D721Med (cell line): ENCODE results near the gene CHD1L.
"Not testable (repeated sequence)": the region's sequence is repeated elsewhere in the genome, so short reads cannot be mapped to it uniquely, and the experiment has no call there.

Experiments
- DNase-seq: peaks from one replicate; pipeline ENCODE4 v3.0.0; 2011; ENCODE audit warnings: low spot score; ENCODE audit not compliant: insufficient read length
- FAIRE-seq: peaks from 2 replicates; lab custom pipeline; 2011; peaks lifted over from hg19 to GRCh38; lab: Jason Lieb, UNC
- CTCF ChIP-seq: IDR thresholded peaks from 2 replicates; pipeline ENCODE4 v1.5.1; 2012; ENCODE audit warnings: mild to moderate bottlenecking, control low read depth; ENCODE audit not compliant: insufficient read depth; ENCODE audit errors: missing control alignments

The CHD1L gene

DNA sequence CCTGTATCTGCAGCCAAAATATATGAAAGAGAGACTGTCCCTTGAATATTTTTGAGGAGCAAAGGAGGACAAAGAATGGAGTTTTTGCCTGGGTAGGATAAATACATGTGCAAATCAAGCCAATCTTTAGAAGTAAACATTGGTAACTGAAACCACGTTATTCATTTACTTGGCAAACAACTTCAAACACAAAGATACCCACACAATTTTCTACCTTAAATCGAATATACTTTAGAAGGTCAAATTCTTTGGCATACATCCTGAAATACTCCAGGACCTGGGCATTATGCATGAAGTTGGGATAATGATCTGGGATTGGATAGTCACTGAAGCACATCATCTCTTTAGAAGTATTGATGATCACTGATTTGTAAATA, 27.0 kb upstream of the CHD1L start:
- DNase-seq = no peak
- TF ChIP-seq CTCF = no peak
- FAIRE-seq = no peak

DNA sequence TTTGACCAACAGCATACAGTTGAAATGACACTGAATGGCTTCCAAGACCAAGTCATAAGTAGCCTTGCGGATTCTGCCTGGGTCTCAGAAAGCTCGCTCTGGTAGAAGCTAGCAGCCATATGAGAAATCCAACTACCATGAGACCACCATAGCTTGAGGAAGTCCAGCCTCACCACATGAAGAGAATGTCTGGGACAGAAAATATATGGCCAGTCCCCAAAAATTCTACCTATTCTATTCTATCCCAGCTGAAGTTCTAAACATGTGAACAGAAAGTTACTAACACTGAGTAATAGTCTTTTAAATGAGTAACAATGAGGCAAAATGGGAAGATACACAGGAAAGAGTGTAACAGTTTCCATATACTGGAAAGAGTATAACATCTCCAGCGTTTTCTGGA, 26.4 kb upstream of the CHD1L start:
- TF ChIP-seq CTCF = no peak
- DNase-seq = no peak
- peak; percentile 16 for FAIRE-seq

DNA sequence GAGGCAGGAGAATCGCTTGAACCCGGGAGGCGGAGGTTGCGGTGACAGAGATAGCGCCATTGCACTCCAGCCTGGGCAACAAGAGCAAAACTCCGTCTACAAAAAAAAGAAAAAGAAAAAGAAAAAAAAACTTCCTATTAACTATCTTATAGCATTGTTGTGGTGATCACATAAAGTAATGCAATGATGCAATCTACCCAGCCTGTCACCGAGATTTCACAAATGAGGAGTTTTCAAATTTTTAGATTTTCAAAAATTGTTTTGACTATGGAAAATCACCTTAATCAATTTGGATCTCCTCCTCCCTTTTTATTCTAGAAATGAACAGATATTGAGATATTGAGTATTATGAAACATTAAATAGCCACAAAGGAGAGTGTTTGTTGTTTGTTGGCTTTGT, 25.3 kb upstream of the CHD1L start:
- TF ChIP-seq CTCF = no peak
- DNase-seq = no peak
- no peak for FAIRE-seq

- DNase-seq = no peak
- no peak for FAIRE-seq
- TF ChIP-seq CTCF = no peak
Observed at GRCh38 chr1:147218606-147219005, 23.9 kb upstream of the CHD1L start.

- FAIRE-seq (no peak), DNase-seq (no peak)
- TF ChIP-seq CTCF = no peak
Observed at GRCh38 chr1:147223740-147224615, 18.5 kb upstream of the CHD1L start.

DNA sequence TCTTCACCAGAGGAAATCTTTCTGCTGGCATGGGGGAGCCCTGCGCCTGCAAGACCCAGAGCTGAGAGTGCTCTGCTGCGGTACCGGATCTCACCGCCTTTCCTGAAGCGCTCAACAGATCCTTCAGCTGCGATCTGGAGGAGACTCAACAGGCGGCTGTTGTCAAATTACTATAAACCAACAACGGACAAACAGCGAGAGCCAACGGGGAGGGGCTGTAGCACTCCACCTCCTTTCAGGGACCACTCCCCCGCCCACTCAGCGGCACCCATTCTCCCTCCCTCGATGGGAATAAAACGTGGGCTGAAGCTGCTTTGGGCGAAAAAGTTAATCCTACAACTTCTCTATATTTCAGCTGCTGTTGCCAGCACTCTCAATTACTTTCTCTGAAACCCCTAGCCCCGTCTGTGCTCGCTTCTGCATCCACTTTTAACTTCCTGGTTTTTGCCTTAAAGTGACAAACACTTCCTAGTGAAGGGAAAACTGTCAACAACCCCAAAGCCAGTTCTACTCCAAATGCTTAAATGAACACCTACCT, 17.2 kb upstream of the CHD1L start, which contains the start of gene FMO5:
Gene FMO5, minus strand, starts transcription at position 147 of the 538 bp plus-strand sequence. CDS start 310 bp downstream, outside the sequence.
- DNase-seq (no peak), FAIRE-seq (no peak)

DNA sequence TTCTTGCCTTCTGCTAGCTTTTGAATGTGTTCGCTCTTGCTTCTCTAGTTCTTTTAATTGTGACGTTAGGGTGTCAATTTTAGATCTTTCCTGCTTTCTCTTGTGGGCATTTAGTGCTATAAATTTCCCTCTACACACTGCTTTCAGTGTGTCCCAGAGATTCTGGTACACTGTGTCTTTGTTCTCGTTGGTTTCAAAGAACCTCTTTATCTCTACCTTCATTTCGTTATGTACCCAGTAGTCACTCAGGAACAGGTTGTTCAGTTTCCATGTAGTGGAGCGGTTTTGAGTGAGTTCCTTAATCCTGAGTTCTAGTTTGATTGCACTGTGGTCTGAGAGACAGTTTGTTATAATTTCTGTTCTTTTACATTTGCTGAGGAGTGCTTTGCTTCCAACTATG, 11.5 kb upstream of the CHD1L start:
- FAIRE-seq, DNase-seq: not testable (repeated sequence)

More for the DNA sequence above, 17.2 kb upstream of the CHD1L start, which contains the start of gene FMO5:
- no peak for TF ChIP-seq CTCF

DNA sequence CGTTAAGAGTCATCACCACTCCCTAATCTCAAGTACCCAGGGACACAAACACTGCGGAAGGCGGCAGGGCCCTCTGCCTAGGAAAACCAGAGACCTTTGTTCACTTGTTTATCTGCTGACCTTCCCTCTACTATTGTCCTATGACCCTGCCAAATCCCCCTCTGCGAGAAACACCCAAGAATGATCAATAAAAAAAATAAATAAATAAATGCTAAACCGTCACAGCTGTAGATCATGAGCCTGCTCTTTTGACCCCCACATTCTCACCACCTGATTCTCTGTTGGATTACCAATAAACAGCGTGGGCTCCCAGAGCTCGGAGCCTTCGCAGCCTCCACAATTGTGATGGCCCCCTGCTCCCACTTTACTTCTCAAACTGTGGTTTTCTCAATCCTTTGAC, 8.6 kb upstream of the CHD1L start:
- FAIRE-seq, DNase-seq: not testable (repeated sequence)
